CD4-positive, alpha-beta T cell (primary cell): Measurements from ENCODE around the gene CKS2. TPM values are rescaled to one million over a fixed set of nuclear protein-coding genes. Genes with fewer than 3 reads are reported as not detected.
"Not testable (repeated sequence)": the region's sequence is repeated elsewhere in the genome, so short reads cannot be mapped to it uniquely, and the experiment has no call there.

Source experiments
- ATAC-seq: fragments of 200-7000 bp; cut with Tn5 transposase; one replicate; pipeline ENCODE4 v1.10.0; 2022; ENCODE audit warnings: mild to moderate bottlenecking; ENCODE audit not compliant: poor library complexity
- CTCF ChIA-PET: fragments of 350-600 bp; sonication (Branson Sonifier 250); formaldehyde crosslinking; loops from one replicate; lab custom pipeline; 2021; ENCODE audit warnings: antibody characterized with exemption, inconsistent platforms; lab: Charles Lee
- POLR2A ChIA-PET: fragments of 350-600 bp; sonication (Branson Sonifier 250); formaldehyde crosslinking; loops from one replicate; lab custom pipeline; 2021; ENCODE audit warnings: antibody characterized with exemption, inconsistent platforms; lab: Charles Lee
- DNase-seq, 14 experiments: peaks; one replicate each; pipeline ENCODE4 v3.0.0-alpha.2; 2013 to 2020; ENCODE audit warnings: mixed read lengths in 2 of 14
- H3K27ac ChIP-seq, 2 donors: one replicate each; pipeline versions ENCODE4 v1.5.1 to v1.7.0; 2013; ENCODE audit warnings: low read length in 2 of 2, low read depth in 1 of 2, mild to moderate bottlenecking in 1 of 2
- H3K27me3 ChIP-seq, 2 experiments: 1 replicate in 1 of 2; 2 replicates in 1 of 2; pipeline versions ENCODE4 v1.6.1 to v1.7.0; 2013; ENCODE audit warnings: low read length in 2 of 2, control low read depth in 1 of 2, mild to moderate bottlenecking in 1 of 2, moderate library complexity in 1 of 2; ENCODE audit not compliant: insufficient read depth in 2 of 2, control insufficient read depth in 1 of 2
- H3K36me3 ChIP-seq: one replicate; pipeline ENCODE4 v1.6.1; 2013; ENCODE audit warnings: low read length, control low read depth; ENCODE audit not compliant: insufficient read depth
- H3K4me1 ChIP-seq: one replicate; pipeline ENCODE4 v1.6.1; 2013; ENCODE audit warnings: low read length, control low read depth; ENCODE audit not compliant: insufficient read depth
- H3K4me3 ChIP-seq: one replicate; pipeline ENCODE4 v1.5.1; 2013; ENCODE audit warnings: mild to moderate bottlenecking, low read length, moderate library complexity
- H3K9me3 ChIP-seq, 2 experiments: 1 replicate in 1 of 2; 2 replicates in 1 of 2; pipeline versions ENCODE4 v1.6.1 to v1.7.0; 2013; ENCODE audit warnings: low read length in 2 of 2, mild to moderate bottlenecking in 2 of 2, control low read depth in 1 of 2, moderate library complexity in 1 of 2; ENCODE audit not compliant: control insufficient read depth in 1 of 2, insufficient read depth in 1 of 2
- H3K27ac Mint-ChIP-seq: one replicate; pipeline ENCODE4 v1.8.0; 2020; ENCODE audit warnings: mixed read lengths
- H3K27me3 Mint-ChIP-seq: one replicate; pipeline ENCODE4 v1.8.0; 2021; ENCODE audit warnings: mixed read lengths
- H3K36me3 Mint-ChIP-seq: one replicate; pipeline ENCODE4 v1.8.0; 2021; ENCODE audit warnings: low read depth, mixed read lengths
- H3K4me1 Mint-ChIP-seq: one replicate; pipeline ENCODE4 v1.8.0; 2021; ENCODE audit warnings: low read depth, mixed read lengths
- H3K4me3 Mint-ChIP-seq: one replicate; pipeline ENCODE4 v1.8.0; 2020; ENCODE audit warnings: mild to moderate bottlenecking, mixed read lengths
- H3K9me3 Mint-ChIP-seq: one replicate; pipeline ENCODE4 v1.8.0; 2020; ENCODE audit warnings: mixed read lengths
- intact Hi-C, 2 experiments: fragments of 100-400 bp; cut with DNase I in 1 of 2; cut with micrococcal nuclease in 1 of 2; formaldehyde crosslinking; loops; one replicate each; pipeline versions ENCODE4 v1.15.1 to v1.9.0; 2023 to 2025; cut with DNase I, micrococcal nuclease
- total RNA-seq, 174 experiments: library from RNA in 2 of 174; stranded (reverse) in 2 of 174; gene quantifications; one replicate each; pipeline ENCODE4 v1.2.3 and lab custom pipeline; 2021 to 2026
- TF ChIP-seq, protein P1 (sequence below): fragments of 200-600 bp; IDR thresholded peaks from one replicate; pipeline ENCODE4 v1.8.0; 2022; ENCODE audit warnings: antibody characterized with exemption, mild to moderate bottlenecking

CKS2 gene
- total RNA-seq, 2 experiments from 2014 or later = 5.6 to 6.9 TPM

DNA sequence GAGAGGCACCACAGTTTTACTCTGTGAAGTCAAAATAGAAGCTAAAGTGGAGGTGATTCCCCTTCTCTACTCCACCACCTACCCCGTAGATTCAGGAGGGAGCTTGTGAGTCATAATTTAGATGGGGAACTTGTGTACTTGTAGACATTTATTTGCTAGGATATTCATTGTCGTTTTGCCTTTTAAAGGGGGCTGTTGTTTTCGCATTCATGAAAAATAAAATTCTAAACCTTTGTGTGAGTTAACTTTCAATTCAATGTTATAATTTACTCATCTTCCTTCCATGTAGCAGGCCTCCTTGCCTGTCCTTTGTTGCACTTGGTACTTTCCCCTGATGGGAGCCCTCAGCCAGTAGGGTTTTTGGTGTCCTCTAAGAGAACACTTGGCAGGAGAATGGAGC lies 29.3 kb downstream of the CKS2 start:
- Mint-ChIP-seq H3K27me3 (no peaks in the 10 kb centered on the region), H3K4me3 (no peak overlapping the region), H3K4me1 (peaks cover 13% of the 10 kb centered on the region), H3K9me3 (no peaks in the 10 kb centered on the region), H3K36me3 (peaks cover 96% of the 10 kb centered on the region), H3K27ac (no peak overlapping the region)
- Histone ChIP-seq H3K36me3 (peaks cover 96% of the 10 kb centered on the region), H3K27me3 (no peaks in the 10 kb centered on the region), H3K27ac (no peak overlapping the region), H3K4me3 (no peak overlapping the region), H3K4me1 (no peaks in the 10 kb centered on the region), H3K9me3 (no peaks in the 10 kb centered on the region)
- POLR2A ChIA-PET = no interaction called here
- peak; percentile 32 for ATAC-seq
- intact Hi-C loops = no loop called here
- CTCF ChIA-PET = no interaction called here
- DNase-seq = no peak
- TF ChIP-seq, protein P1, sequence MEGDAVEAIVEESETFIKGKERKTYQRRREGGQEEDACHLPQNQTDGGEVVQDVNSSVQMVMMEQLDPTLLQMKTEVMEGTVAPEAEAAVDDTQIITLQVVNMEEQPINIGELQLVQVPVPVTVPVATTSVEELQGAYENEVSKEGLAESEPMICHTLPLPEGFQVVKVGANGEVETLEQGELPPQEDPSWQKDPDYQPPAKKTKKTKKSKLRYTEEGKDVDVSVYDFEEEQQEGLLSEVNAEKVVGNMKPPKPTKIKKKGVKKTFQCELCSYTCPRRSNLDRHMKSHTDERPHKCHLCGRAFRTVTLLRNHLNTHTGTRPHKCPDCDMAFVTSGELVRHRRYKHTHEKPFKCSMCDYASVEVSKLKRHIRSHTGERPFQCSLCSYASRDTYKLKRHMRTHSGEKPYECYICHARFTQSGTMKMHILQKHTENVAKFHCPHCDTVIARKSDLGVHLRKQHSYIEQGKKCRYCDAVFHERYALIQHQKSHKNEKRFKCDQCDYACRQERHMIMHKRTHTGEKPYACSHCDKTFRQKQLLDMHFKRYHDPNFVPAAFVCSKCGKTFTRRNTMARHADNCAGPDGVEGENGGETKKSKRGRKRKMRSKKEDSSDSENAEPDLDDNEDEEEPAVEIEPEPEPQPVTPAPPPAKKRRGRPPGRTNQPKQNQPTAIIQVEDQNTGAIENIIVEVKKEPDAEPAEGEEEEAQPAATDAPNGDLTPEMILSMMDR = no peak

DNA sequence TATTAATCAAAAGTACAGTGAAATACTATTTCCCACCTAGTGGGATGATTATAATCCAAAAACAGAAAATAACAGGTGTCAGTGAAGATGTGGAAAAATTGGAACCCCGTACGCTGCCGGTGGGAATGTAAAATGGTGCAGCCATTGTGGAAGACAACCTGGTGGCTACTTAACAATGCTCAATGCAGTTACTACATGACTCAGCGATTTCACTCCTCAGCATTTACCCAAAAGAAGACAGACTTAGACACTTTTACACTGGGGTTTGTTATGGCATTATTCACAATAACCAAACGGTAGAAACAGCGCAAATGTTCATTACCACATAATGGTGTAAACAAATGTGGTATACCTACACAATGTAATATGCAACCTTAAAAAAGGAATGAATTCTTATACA lies 31.2 kb downstream of the CKS2 start:
- intact Hi-C loops = no loop called here
- POLR2A ChIA-PET = interaction anchor here (0.6 to 1.4 kb wide), 2 partner anchors 10 to 16 kb away, joined by 3 read pairs; no protein-coding TSS in a partner anchor
- Histone ChIP-seq H3K4me1 (no peaks in the 10 kb centered on the region), H3K36me3 (peaks cover 100% of the 10 kb centered on the region), H3K4me3 (no peak overlapping the region), H3K9me3 (no peaks in the 10 kb centered on the region), H3K27ac (no peak overlapping the region), H3K27me3 (no peaks in the 10 kb centered on the region)
- H3K9me3 Mint-ChIP-seq = no peaks in the 10 kb centered on the region
- H3K36me3 Mint-ChIP-seq = peaks cover 100% of the 10 kb centered on the region
- DNase-seq = no peak
- CTCF ChIA-PET = interaction anchor here (1.3 kb wide), 1 partner anchor 207 kb away, joined by 3 read pairs; no protein-coding TSS in a partner anchor
- H3K27me3 Mint-ChIP-seq = no peaks in the 10 kb centered on the region
- no peak overlapping the region for H3K4me3 Mint-ChIP-seq
- no peak for ATAC-seq
- TF ChIP-seq, protein P1 = no peak
- H3K4me1 Mint-ChIP-seq = peaks cover 13% of the 10 kb centered on the region
- H3K27ac Mint-ChIP-seq = no peak overlapping the region

DNA sequence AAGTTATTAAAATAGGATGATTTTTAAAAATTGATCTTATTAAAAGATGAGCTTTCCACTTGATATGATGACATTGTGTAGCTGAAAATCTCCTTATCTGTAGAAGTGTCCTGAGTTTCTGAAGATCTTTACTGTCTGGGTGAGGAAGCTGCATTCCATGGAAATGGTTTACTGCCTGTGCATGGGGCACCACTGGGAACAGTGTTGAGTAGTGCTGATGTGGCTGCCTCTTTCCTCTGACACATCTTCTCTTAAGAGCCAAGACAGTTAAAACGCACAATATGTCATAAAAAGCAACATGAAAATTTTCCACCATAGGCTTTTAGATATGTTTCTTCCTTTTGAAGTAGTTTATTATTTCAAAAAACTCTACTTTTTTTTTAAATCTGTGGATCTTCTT lies 32.0 kb downstream of the CKS2 start:
- Histone ChIP-seq H3K27me3 (no peaks in the 10 kb centered on the region), H3K4me3 (no peak overlapping the region), H3K4me1 (no peaks in the 10 kb centered on the region), H3K36me3 (peaks cover 99% of the 10 kb centered on the region), H3K27ac (no peak overlapping the region), H3K9me3 (no peaks in the 10 kb centered on the region)
- Mint-ChIP-seq H3K36me3 (peaks cover 100% of the 10 kb centered on the region), H3K9me3 (no peaks in the 10 kb centered on the region), H3K4me3 (no peak overlapping the region), H3K4me1 (peaks cover 13% of the 10 kb centered on the region), H3K27me3 (no peaks in the 10 kb centered on the region), H3K27ac (no peak overlapping the region)
- ATAC-seq (no peak), DNase-seq (no peak)
- ChIA-PET CTCF (no interaction called here), POLR2A (interaction anchor here (1.4 kb wide), 1 partner anchor 17 kb away, joined by 3 read pairs; no protein-coding TSS in a partner anchor)
- TF ChIP-seq, protein P1 = no peak
- intact Hi-C loops = no loop called here

DNA sequence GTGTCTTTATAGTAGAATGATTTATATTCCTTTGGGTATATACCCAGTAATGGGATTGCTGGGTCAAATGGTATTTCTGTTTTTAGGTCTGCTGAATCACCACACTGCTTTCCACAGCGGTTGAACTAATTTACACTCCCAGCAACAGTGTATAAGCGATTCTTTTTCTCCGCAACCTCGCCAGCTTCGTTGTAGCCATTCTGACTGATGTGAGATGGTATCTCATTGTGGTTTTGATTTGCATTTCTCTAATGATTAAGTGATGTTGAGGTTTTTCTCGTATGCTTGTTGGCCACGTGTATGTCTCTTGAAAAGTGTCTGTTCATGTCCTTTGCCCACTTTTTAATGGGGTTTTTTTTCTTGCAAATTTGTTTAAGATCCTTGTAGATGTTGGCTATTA lies 32.8 kb downstream of the CKS2 start:
- H3K4me1 ChIP-seq, H3K27me3 Mint-ChIP-seq, POLR2A ChIA-PET, H3K4me3 Mint-ChIP-seq, ATAC-seq, H3K9me3 Mint-ChIP-seq, H3K9me3 ChIP-seq, H3K4me3 ChIP-seq, DNase-seq, H3K27ac Mint-ChIP-seq, intact Hi-C loops, CTCF ChIA-PET, H3K27me3 ChIP-seq, H3K27ac ChIP-seq: not testable (repeated sequence)
- Mint-ChIP-seq H3K36me3 (peaks cover 100% of the 10 kb centered on the region), H3K4me1 (peaks cover 13% of the 10 kb centered on the region)
- peaks cover 99% of the 10 kb centered on the region for H3K36me3 ChIP-seq
